HEK293 (cell line): ENCODE data around the gene TTLL5.

Source experiments
- CTCF ChIA-PET: fragments of 350-600 bp; formaldehyde crosslinking; extraction: SDS; loops from one replicate; lab custom pipeline; 2021; ENCODE audit warnings: antibody characterized with exemption; lab: Yijun Ruan, JAX
- POLR2A ChIA-PET: fragments of 300-600 bp; formaldehyde crosslinking; extraction: SDS; loops from one replicate; lab custom pipeline; 2020; ENCODE audit warnings: antibody characterized with exemption, inconsistent platforms; lab: Yijun Ruan, JAX
- H3K27ac ChIP-seq: fragments of 200-500 bp; sonication (Bioruptor generic); 2 replicates; pipeline ENCODE4 v1.5.1; 2014; ENCODE audit warnings: low read depth, low read length, control low read depth, inconsistent platforms; ENCODE audit errors: extremely low read depth
- H3K36me3 ChIP-seq, 2 experiments: fragments of 200-500 bp in 1 of 2; sonication (Bioruptor generic) in 1 of 2; 1 replicate in 1 of 2; 2 replicates in 1 of 2; pipeline ENCODE4 v1.5.1; 2014 to 2017; ENCODE audit warnings: inconsistent platforms in 2 of 2, low read length in 2 of 2; ENCODE audit not compliant: control insufficient read depth in 2 of 2, insufficient read depth in 1 of 2
- H3K4me1 ChIP-seq: fragments of 200-500 bp; sonication (Bioruptor generic); 2 replicates; pipeline ENCODE4 v1.5.1; 2014; ENCODE audit warnings: mild to moderate bottlenecking, low read length, inconsistent platforms; ENCODE audit not compliant: control insufficient read depth, insufficient read depth
- H3K4me3 ChIP-seq: 2 replicates; pipeline ENCODE4 v1.5.1; 2011; ENCODE audit warnings: low read depth, mild to moderate bottlenecking, control low read depth, low read length, moderate library complexity
- H3K9me3 ChIP-seq: fragments of 200-500 bp; sonication (Bioruptor generic); 2 replicates; pipeline ENCODE4 v1.5.1; 2014; ENCODE audit warnings: low read depth, low read length, inconsistent platforms; ENCODE audit not compliant: control insufficient read depth, insufficient read depth
- ATF2 ChIP-seq: fragments of 450-650 bp; formaldehyde crosslinking; IDR thresholded peaks from 2 replicates; pipeline ENCODE4 v1.5.1; 2016; ENCODE audit warnings: missing biosample characterization, missing genetic modification characterization, low read depth
- BCL6B ChIP-seq: fragments of 450-650 bp; formaldehyde crosslinking; IDR thresholded peaks from 2 replicates; pipeline ENCODE4 v1.5.1; 2017; ENCODE audit warnings: missing biosample characterization, missing genetic modification characterization
- GLI4 ChIP-seq: fragments of 450-650 bp; formaldehyde crosslinking; IDR thresholded peaks from 2 replicates; pipeline ENCODE4 v1.5.1; 2016; ENCODE audit warnings: missing biosample characterization, missing genetic modification characterization
- OVOL3 ChIP-seq: fragments of 450-650 bp; formaldehyde crosslinking; IDR thresholded peaks from 2 replicates; pipeline ENCODE4 v1.5.1; 2016; ENCODE audit warnings: missing biosample characterization, missing genetic modification characterization
- PRDM4 ChIP-seq: fragments of 450-650 bp; formaldehyde crosslinking; IDR thresholded peaks from 2 replicates; pipeline ENCODE4 v1.5.1; 2017; ENCODE audit warnings: missing biosample characterization, missing genetic modification characterization
- SALL2 ChIP-seq: fragments of 450-650 bp; formaldehyde crosslinking; IDR thresholded peaks from 2 replicates; pipeline ENCODE4 v1.5.0; 2017; ENCODE audit warnings: missing biosample characterization, mild to moderate bottlenecking, missing genetic modification characterization, borderline replicate concordance
- SCRT2 ChIP-seq: fragments of 450-650 bp; formaldehyde crosslinking; IDR thresholded peaks from 2 replicates; pipeline ENCODE4 v1.5.1; 2016; ENCODE audit warnings: missing biosample characterization, missing genetic modification characterization
- TSHZ1 ChIP-seq: fragments of 450-650 bp; formaldehyde crosslinking; IDR thresholded peaks from 2 replicates; pipeline ENCODE4 v1.5.1; 2016; ENCODE audit warnings: missing biosample characterization, missing genetic modification characterization, borderline replicate concordance
- WT1 ChIP-seq: fragments of 450-650 bp; formaldehyde crosslinking; IDR thresholded peaks from 2 replicates; pipeline ENCODE4 v1.5.1; 2016; ENCODE audit warnings: missing biosample characterization, missing genetic modification characterization
- ZBTB17 ChIP-seq: fragments of 450-650 bp; formaldehyde crosslinking; IDR thresholded peaks from 2 replicates; pipeline ENCODE4 v1.5.1; 2016; ENCODE audit warnings: missing biosample characterization, missing genetic modification characterization
- ZBTB44 ChIP-seq: fragments of 450-650 bp; IDR thresholded peaks from 2 replicates; pipeline ENCODE4 v1.5.1; 2018; ENCODE audit warnings: missing biosample characterization, mild to moderate bottlenecking, missing genetic modification characterization
- ZNF211 ChIP-seq: fragments of 450-650 bp; formaldehyde crosslinking; IDR thresholded peaks from 2 replicates; pipeline ENCODE4 v1.5.1; 2016; ENCODE audit warnings: low read depth, missing biosample characterization, missing genetic modification characterization
- ZNF37A ChIP-seq: fragments of 450-650 bp; IDR thresholded peaks from 2 replicates; pipeline ENCODE4 v1.5.1; 2018; ENCODE audit warnings: missing biosample characterization, missing genetic modification characterization
- ZNF449 ChIP-seq: fragments of 450-650 bp; formaldehyde crosslinking; IDR thresholded peaks from 2 replicates; pipeline ENCODE4 v1.5.1; 2017; ENCODE audit warnings: missing biosample characterization, mild to moderate bottlenecking, missing genetic modification characterization, moderate library complexity
- ZNF513 ChIP-seq: fragments of 450-650 bp; IDR thresholded peaks from 2 replicates; pipeline ENCODE4 v1.5.1; 2018; ENCODE audit warnings: missing biosample characterization, missing genetic modification characterization
- ZNF571 ChIP-seq: fragments of 450-650 bp; formaldehyde crosslinking; IDR thresholded peaks from 2 replicates; pipeline ENCODE4 v1.5.0; 2017; ENCODE audit warnings: missing biosample characterization, missing genetic modification characterization
- ZNF596 ChIP-seq: fragments of 450-650 bp; IDR thresholded peaks from 2 replicates; pipeline ENCODE4 v1.5.0; 2018; ENCODE audit warnings: missing biosample characterization, mild to moderate bottlenecking, missing genetic modification characterization, moderate library complexity

The TTLL5 gene

GRCh38 chr14:75820761-75821160 is 159.7 kb downstream of the TTLL5 start:
- no peak overlapping the region for H3K27ac ChIP-seq
- H3K4me3 ChIP-seq = no peak overlapping the region
- ChIA-PET CTCF (interaction anchor here (0.6 to 2.8 kb wide), 4 partner anchors 40 to 225 kb away, joined by 3 to 12 read pairs (median 6); no protein-coding TSS in a partner anchor), POLR2A (no interaction called here)
- H3K36me3 ChIP-seq = peaks cover 4 to 10% of the 10 kb centered on the region in 2 experiments
- no peak for TF ChIP-seq ZNF211 (tag by site-specific recombination)
- no peak for TF ChIP-seq ZNF513
- no peak for TF ChIP-seq ZNF449 (tag by site-specific recombination)
- TF ChIP-seq ATF2 (tag by site-specific recombination) = no peak
- no peak for TF ChIP-seq SALL2 (tag by site-specific recombination)
- TF ChIP-seq ZNF596 = no peak
- no peaks in the 10 kb centered on the region for H3K9me3 ChIP-seq
- peaks cover 12% of the 10 kb centered on the region for H3K4me1 ChIP-seq

- CTCF ChIA-PET = interaction anchor here (0.6 to 2.8 kb wide), 4 partner anchors 85 to 823 kb away, joined by 3 to 12 read pairs (median 6); no protein-coding TSS in a partner anchor
- peaks cover 4 to 8% of the 10 kb centered on the region in 2 experiments for H3K36me3 ChIP-seq
- POLR2A ChIA-PET = interaction anchor here (0.5 kb wide), 1 partner anchor 163 kb away, joined by 3 read pairs; no protein-coding TSS in a partner anchor
- H3K4me3 ChIP-seq = no peak overlapping the region
- H3K4me1 ChIP-seq = peaks cover 12% of the 10 kb centered on the region
- H3K27ac ChIP-seq = peak overlapping the region; percentile 74
- no peaks in the 10 kb centered on the region for H3K9me3 ChIP-seq
- TF ChIP-seq WT1 (tag by site-specific recombination) = peak; percentile 83
- TF ChIP-seq OVOL3 (tag by site-specific recombination) = peak; percentile 45; the same call in 1 of the 2 replicates
- TF ChIP-seq ZBTB17 = 0 out of 2 replicates have a peak, but pooled peaks have one; percentile 13
- TF ChIP-seq ZNF37A = no peak
- TF ChIP-seq TSHZ1 = peak; percentile 75; the same call in 1 of the 2 replicates
- no peak for TF ChIP-seq GLI4 (tag by site-specific recombination)
- TF ChIP-seq SCRT2 = peak; percentile 50; the same call in 1 of the 2 replicates
- TF ChIP-seq PRDM4 (tag by site-specific recombination) = peak; percentile 79; the same call in 1 of the 2 replicates
- 0 out of 2 replicates have a peak, but pooled peaks have one; percentile 11 for TF ChIP-seq BCL6B
- peak; percentile 42; the same call in 1 of the 2 replicates for TF ChIP-seq ZBTB44 (tag by site-specific recombination)
- no peak for TF ChIP-seq ZNF571
Measured at GRCh38 chr14:75821831-75822521, 160.9 kb downstream of the TTLL5 start.
